Thyroid gland (tissue), 4 donors: ENCODE measurements around the gene HPDL.

ENCODE experiments used
- CTCF ChIP-seq, 6 experiments: fragments of 200-600 bp in 3 of 6; fragments of 450-650 bp in 3 of 6; sonication (generic) in 3 of 6; IDR thresholded peaks; one replicate each; pipeline ENCODE4 v1.5.1; 2016 to 2019; ENCODE audit warnings: antibody characterized with exemption in 6 of 6, mild to moderate bottlenecking in 2 of 6, inconsistent platforms in 1 of 6, moderate library complexity in 1 of 6
- POLR2A ChIP-seq, 2 donors: fragments of 450-650 bp; IDR thresholded peaks; one replicate each; pipeline ENCODE4 v1.6.1; 2017; ENCODE audit warnings: antibody characterized with exemption in 2 of 2, mild to moderate bottlenecking in 2 of 2, moderate library complexity in 1 of 2

DNA sequence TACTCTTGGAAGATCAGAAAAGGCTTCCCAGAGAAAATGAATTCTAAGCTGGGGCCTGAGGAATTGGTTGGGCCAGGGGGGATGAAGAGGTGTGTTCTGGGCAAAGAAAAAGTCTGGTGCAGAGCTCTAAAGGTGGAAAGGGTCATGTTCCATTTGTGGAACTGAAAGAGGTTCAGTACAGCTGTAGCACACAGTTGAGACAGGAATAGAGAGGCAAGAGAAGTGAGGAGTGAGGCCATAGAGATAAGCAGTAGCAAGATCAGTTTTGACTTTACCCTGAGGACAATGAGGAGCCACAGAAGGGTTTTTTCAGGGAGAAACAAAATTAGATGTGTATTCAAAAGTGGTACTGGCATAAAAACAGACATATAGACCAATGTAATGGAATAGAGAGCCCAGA, 43.9 kb downstream of the HPDL start:
- TF ChIP-seq CTCF (IDR thresholded peaks at IDR 0.05) (no peak), POLR2A (IDR thresholded peaks at IDR 0.05) (no peak)
